ENCODE data around the gene STAC3.

DNA sequence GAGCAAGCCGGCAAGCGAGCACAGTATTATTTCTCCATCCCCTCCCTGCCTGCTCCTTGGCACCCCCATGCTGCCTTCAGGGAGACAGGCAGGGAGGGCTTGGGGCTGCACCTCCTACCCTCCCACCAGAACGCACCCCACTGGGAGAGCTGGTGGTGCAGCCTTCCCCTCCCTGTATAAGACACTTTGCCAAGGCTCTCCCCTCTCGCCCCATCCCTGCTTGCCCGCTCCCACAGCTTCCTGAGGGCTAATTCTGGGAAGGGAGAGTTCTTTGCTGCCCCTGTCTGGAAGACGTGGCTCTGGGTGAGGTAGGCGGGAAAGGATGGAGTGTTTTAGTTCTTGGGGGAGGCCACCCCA lies 38.3 kb downstream of the STAC3 start:
- TF ChIP-seq, protein P1, sequence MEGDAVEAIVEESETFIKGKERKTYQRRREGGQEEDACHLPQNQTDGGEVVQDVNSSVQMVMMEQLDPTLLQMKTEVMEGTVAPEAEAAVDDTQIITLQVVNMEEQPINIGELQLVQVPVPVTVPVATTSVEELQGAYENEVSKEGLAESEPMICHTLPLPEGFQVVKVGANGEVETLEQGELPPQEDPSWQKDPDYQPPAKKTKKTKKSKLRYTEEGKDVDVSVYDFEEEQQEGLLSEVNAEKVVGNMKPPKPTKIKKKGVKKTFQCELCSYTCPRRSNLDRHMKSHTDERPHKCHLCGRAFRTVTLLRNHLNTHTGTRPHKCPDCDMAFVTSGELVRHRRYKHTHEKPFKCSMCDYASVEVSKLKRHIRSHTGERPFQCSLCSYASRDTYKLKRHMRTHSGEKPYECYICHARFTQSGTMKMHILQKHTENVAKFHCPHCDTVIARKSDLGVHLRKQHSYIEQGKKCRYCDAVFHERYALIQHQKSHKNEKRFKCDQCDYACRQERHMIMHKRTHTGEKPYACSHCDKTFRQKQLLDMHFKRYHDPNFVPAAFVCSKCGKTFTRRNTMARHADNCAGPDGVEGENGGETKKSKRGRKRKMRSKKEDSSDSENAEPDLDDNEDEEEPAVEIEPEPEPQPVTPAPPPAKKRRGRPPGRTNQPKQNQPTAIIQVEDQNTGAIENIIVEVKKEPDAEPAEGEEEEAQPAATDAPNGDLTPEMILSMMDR (IDR thresholded peaks at IDR 0.05; ENCODE audit: insufficient read depth, low read length, poor library complexity, severe bottlenecking), result no peak
- no peak for TF ChIP-seq EZH2phosphoT487 (conservative IDR thresholded peaks at IDR 0.05; ENCODE audit: low read length)

Data from SU-DHL-6 (cell line).